Posterior vena cava (tissue), 2 donors: ENCODE results near the gene PTPRD. TPM values are rescaled to one million over a fixed set of nuclear protein-coding genes. Genes with fewer than 3 reads are reported as not detected.

Experiments used
- DNase-seq: peaks from one replicate; pipeline ENCODE4 v3.0.0-alpha.2; 2020; ENCODE audit warnings: low spot score
- intact Hi-C, 2 donors: fragments of 100-400 bp; cut with DNase I; formaldehyde crosslinking; loops; one replicate each; pipeline versions ENCODE4 v1.14.1 to v1.14.2; 2022 to 2023
- total RNA-seq, 2 donors: library from RNA; stranded (reverse); fragmentation: NEBNext Ultra II Directional; extraction: Animal tissue kit (Norgen Biotek cat#: 25700); gene quantifications; one replicate each; pipeline ENCODE4 v1.2.1, GENCODE V29; 2021
- donor health status: DM: yes; HTN: yes; CAD: no.
- donor health status: DM: yes; HTN: yes; CAD: no.

PTPRD gene
- total RNA-seq, 2 donors from 2014 or later: 21.4 to 51.2 TPM

GRCh38 chr9:8382777-8383527 is 2229.8 kb downstream of the PTPRD start:
- intact Hi-C loops: no loop called here

GRCh38 chr9:8382266-8382665 is 2230.5 kb downstream of the PTPRD start:
- no peak for DNase-seq
- intact Hi-C loops: no loop called here

More at GRCh38 chr9:8382777-8383527, 2229.8 kb downstream of the PTPRD start:
- no peak for DNase-seq

GRCh38 chr9:8381601-8382000 is 2231.2 kb downstream of the PTPRD start:
- intact Hi-C loops: no loop called here
- no peak for DNase-seq

GRCh38 chr9:8374471-8374870 is 2238.3 kb downstream of the PTPRD start:
- DNase-seq: no peak
- intact Hi-C loops: no loop called here

- intact Hi-C loops: no loop called here
- DNase-seq: no peak
These were observed 2241.1 kb downstream of the PTPRD start for GRCh38 chr9:8371686-8372085.

GRCh38 chr9:8366161-8366926 is 2246.5 kb downstream of the PTPRD start:
- intact Hi-C loops: no loop called here
- no peak for DNase-seq

- DNase-seq: no peak
- intact Hi-C loops: no loop called here
These were observed 2247.2 kb downstream of the PTPRD start for GRCh38 chr9:8365466-8366160.

GRCh38 chr9:8365029-8365428 is 2247.8 kb downstream of the PTPRD start:
- intact Hi-C loops: no loop called here
- no peak for DNase-seq

- no peak for DNase-seq
- intact Hi-C loops: no loop called here
These were observed 2248.6 kb downstream of the PTPRD start for GRCh38 chr9:8364026-8364752.

- no peak for DNase-seq
- intact Hi-C loops: no loop called here
These were observed 2250.6 kb downstream of the PTPRD start for GRCh38 chr9:8362250-8362649.

- intact Hi-C loops: no loop called here
- DNase-seq: no peak
These were observed 2251.4 kb downstream of the PTPRD start for GRCh38 chr9:8361364-8361763.

GRCh38 chr9:8356406-8356805 is 2256.4 kb downstream of the PTPRD start:
- intact Hi-C loops: no loop called here
- no peak for DNase-seq

GRCh38 chr9:8351436-8351835 is 2261.4 kb downstream of the PTPRD start:
- intact Hi-C loops: no loop called here
- no peak for DNase-seq

GRCh38 chr9:8349901-8350300 is 2262.9 kb downstream of the PTPRD start:
- no peak for DNase-seq
- intact Hi-C loops: no loop called here

- intact Hi-C loops: no loop called here
- no peak for DNase-seq
These were observed 2263.4 kb downstream of the PTPRD start for GRCh38 chr9:8349376-8349775.

GRCh38 chr9:8348756-8349155 is 2264.0 kb downstream of the PTPRD start:
- intact Hi-C loops: no loop called here
- no peak for DNase-seq

GRCh38 chr9:8346296-8346695 is 2266.5 kb downstream of the PTPRD start:
- intact Hi-C loops: no loop called here

GRCh38 chr9:8338767-8339510 is 2273.9 kb downstream of the PTPRD start:
- DNase-seq: no peak
- intact Hi-C loops: no loop called here

More at GRCh38 chr9:8346296-8346695, 2266.5 kb downstream of the PTPRD start:
- no peak for DNase-seq
